ENCODE measurements around the gene UNC93B1. TPM values are rescaled to one million over a fixed set of nuclear protein-coding genes. Genes with fewer than 3 reads are reported as not detected.

UNC93B1 gene
- total RNA-seq (2021) (75.5 and 94.4 TPM in 2 replicates), Bru-seq, nascent RNA (percentile 64 among the genes with signal in this experiment), BruChase-seq, experiment 1, labeled RNA remaining after a 2-hour chase (percentile 66 among the genes with signal in this experiment), BruChase-seq, experiment 2, labeled RNA remaining after a 6-hour chase (percentile 78 among the genes with signal in this experiment)
- long read RNA-seq, transcript UNC93B1-201 (11 exons, 2,316 nt): major isoform, 204 of 237 reads
- long read RNA-seq, partial matches to known transcripts: 24 of 237 reads
- long read RNA-seq, other reads (novel, unspliced or antisense): 8 of 237 reads

DNA sequence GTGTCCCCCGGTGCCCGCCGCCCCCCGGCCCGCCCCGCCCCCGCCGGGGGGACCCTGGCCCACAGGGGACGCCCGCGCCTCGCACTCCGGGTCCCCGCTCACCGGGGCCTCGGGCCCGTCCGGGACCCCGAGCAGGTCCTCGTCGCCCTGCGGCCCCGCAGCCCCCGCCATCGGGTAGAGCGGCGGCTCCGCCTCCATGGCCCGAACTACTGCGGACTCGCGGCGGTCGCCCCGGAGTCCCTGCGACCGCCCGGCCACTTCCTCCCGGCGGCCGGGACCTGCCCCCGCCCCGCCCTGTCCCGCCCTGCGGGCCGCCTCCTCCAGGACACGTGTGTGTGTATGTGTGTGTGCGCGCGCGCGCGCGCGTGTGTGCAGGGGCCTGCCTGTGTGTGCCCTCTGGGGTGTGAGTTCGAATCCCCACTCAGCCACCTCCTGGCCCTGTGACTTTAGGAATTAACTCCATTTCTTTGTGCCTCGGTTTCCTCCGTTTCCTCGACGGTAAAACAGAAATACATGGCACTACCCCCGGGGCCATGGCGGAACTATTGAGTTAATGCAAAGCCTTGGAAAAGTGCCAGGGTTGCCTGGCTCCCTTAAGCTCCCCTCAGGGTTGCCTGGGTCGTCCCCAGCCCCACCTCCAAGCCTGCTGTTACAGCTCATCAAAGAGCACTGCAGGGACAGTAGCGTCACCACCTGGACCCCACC is at the start of gene UNC93B1:
UNC93B1 (minus strand) TSS at position 252 of the 705 bp plus-strand sequence; CDS start at position 198, 54 bp downstream.
- intact Hi-C loops (cut with micrococcal nuclease; ENCODE audit: unreplicated experiment): loop anchor here (1.0 kb wide), 1 partner anchor 12 kb away; no protein-coding TSS in a partner anchor
- no TSS peak for BruUV-seq (replicated peaks)
- H3K4me2 ChIP-seq: peak within 1 kb of the TSS; percentile 87
- peak; percentile 83 to 92 for DNase-seq
- H3K4me3 ChIP-seq: peak within 1 kb of the TSS; percentile 68
- no peaks in the 10 kb centered on the region for H3K9me2 ChIP-seq (ENCODE audit: insufficient read depth)
- H4K20me1 ChIP-seq (ENCODE audit: insufficient read depth): no peaks in the 10 kb centered on the region
- no peak within 1 kb of the TSS for H3K27ac ChIP-seq
- H3K27me3 ChIP-seq (ENCODE audit: insufficient read depth, low read depth): no peaks in the 10 kb centered on the region
- H3K9me3 ChIP-seq (ENCODE audit: insufficient read depth, low read depth): no peaks in the 10 kb centered on the region
- peaks cover 43% of the 10 kb centered on the region for H3F3A ChIP-seq (ENCODE audit: insufficient read depth, low read depth)
- peak within 1 kb of the TSS; percentile 78 for H2AFZ ChIP-seq
- CTCF ChIA-PET: no interaction called here
- no peaks in the 10 kb centered on the region for H3K36me3 ChIP-seq (ENCODE audit: low read depth)
- POLR2A ChIA-PET (ENCODE audit: unreplicated experiment): interaction anchor here (0.6 kb wide), 1 partner anchor 268 kb away, joined by 6 read pairs; the partner anchor contains the start of gene C11orf24
- peaks cover 12% of the 10 kb centered on the region for H3K4me1 ChIP-seq (replicated peaks; ENCODE audit: insufficient read depth)
- H3K79me2 ChIP-seq (ENCODE audit: low read depth): no peaks in the 10 kb centered on the region
- no peak for TF ChIP-seq EZH2 (IDR thresholded peaks at IDR 0.05; ENCODE audit: low read depth)
- no peak for TF ChIP-seq CTCF (conservative IDR thresholded peaks at IDR 0.05)

DNA sequence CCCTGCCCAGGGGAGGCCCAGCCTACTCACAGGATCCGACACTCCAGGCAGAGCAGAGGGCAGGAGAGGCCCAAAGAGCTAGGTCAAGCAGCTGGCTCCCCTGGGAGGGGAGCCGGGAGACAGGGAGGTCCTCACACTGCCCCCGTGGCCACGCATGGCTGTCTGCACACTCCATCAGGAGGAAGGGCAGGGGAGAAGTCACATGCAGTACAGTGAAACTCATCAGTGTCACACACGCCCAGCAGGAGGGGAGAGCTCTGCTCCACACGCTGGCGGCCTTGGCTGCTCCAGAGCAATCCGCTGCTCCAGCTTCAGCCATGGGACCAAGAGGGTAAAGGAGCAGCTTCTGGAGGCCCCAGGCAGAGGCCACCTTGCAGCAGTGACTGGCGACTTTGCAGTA is 49.2 kb upstream of the UNC93B1 start:
- BruUV-seq (replicated peaks): no TSS peak
- CTCF ChIA-PET: no interaction called here
- intact Hi-C loops (cut with micrococcal nuclease; ENCODE audit: unreplicated experiment): no loop called here
- Histone ChIP-seq H3K9me3 (ENCODE audit: insufficient read depth, low read depth) (no peaks in the 10 kb centered on the region), H3K27ac (no peak overlapping the region), H3K36me3 (ENCODE audit: low read depth) (peaks cover 6% of the 10 kb centered on the region; the same call in 1 of the 2 replicates), H3K4me1 (replicated peaks; ENCODE audit: insufficient read depth) (no peaks in the 10 kb centered on the region), H3F3A (ENCODE audit: insufficient read depth, low read depth) (peaks cover 72% of the 10 kb centered on the region), H3K4me2 (no peak overlapping the region), H3K27me3 (ENCODE audit: insufficient read depth, low read depth) (no peaks in the 10 kb centered on the region), H3K79me2 (ENCODE audit: low read depth) (no peaks in the 10 kb centered on the region), H2AFZ (no peak overlapping the region), H4K20me1 (ENCODE audit: insufficient read depth) (peaks cover 19% of the 10 kb centered on the region), H3K9me2 (ENCODE audit: insufficient read depth) (no peaks in the 10 kb centered on the region), H3K4me3 (no peak overlapping the region)
- no peak for TF ChIP-seq CTCF (conservative IDR thresholded peaks at IDR 0.05)
- POLR2A ChIA-PET (ENCODE audit: unreplicated experiment): no interaction called here
- no peak for DNase-seq

- Histone ChIP-seq H3K27me3 (ENCODE audit: insufficient read depth, low read depth) (no peaks in the 10 kb centered on the region), H4K20me1 (ENCODE audit: insufficient read depth) (peaks cover 19% of the 10 kb centered on the region), H3K79me2 (ENCODE audit: low read depth) (no peaks in the 10 kb centered on the region), H3K9me3 (ENCODE audit: insufficient read depth, low read depth) (no peaks in the 10 kb centered on the region), H3F3A (ENCODE audit: insufficient read depth, low read depth) (peaks cover 64% of the 10 kb centered on the region), H3K4me3 (no peak overlapping the region), H3K4me2 (no peak overlapping the region), H3K36me3 (ENCODE audit: low read depth) (no peaks in the 10 kb centered on the region), H2AFZ (no peak overlapping the region), H3K27ac (no peak overlapping the region), H3K4me1 (replicated peaks; ENCODE audit: insufficient read depth) (no peaks in the 10 kb centered on the region), H3K9me2 (ENCODE audit: insufficient read depth) (no peaks in the 10 kb centered on the region)
- TF ChIP-seq CTCF (conservative IDR thresholded peaks at IDR 0.05): no peak
- no peak for TF ChIP-seq EZH2 (IDR thresholded peaks at IDR 0.05; ENCODE audit: low read depth)
- no TSS peak for BruUV-seq (replicated peaks)
- ChIA-PET POLR2A (ENCODE audit: unreplicated experiment) (interaction anchor here (0.6 kb wide), 1 partner anchor 270 kb away, joined by 6 read pairs; no protein-coding TSS in a partner anchor), CTCF (no interaction called here)
- intact Hi-C loops (cut with micrococcal nuclease; ENCODE audit: unreplicated experiment): no loop called here
- DNase-seq: no peak
Measured at GRCh38 chr11:68052137-68052873, 48.4 kb upstream of the UNC93B1 start.

Data from PC-9 (cell line).